ENCODE data around the gene GBX2. TPM values are rescaled to one million over a fixed set of nuclear protein-coding genes. Genes with fewer than 3 reads are reported as not detected.

GBX2 gene
- total and polyA plus RNA-seq, 2 of the 13 experiments (the other 11 are each of a cell fraction or from before 2014, with no cell fraction given) = not detected

DNA sequence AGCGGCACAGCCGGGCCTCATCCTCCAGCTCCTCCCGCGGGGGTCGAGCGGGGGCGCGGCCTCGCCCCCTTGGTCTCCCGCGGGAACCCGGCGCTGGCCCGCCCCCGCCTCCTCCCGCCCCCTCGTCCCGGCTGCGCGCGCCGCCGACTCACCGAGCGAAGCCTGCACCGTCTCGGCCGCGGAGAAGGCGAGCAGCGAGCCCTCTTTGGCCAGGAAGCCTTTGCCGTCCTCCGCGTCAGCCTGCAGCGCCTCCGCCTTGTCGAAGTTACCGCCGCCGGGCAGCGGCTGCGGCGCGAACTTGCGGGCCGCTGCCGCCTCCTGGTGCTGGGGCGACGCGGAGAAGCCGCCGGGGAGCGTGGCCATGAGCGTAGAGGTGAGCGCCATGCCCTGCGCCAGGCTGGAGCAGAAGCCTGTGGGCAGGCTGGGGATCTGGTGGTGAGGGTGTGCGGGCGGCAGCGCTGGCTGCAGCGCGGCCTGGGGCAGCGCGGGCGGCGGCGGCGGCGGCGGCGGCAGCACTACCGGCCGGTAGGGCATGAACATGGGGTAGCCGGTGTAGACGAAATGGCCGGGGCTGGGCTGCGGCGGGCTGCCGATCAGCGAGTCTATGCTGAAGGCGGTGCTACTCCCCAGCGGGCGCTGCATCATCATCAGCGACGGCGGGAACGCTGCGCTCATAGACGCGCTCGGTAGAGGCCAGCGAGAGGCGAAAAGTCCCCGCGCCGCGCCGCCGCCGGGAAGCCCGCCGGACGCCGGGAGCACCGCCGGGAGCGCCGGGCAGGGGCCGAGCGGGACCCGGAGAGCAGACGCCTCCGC, 683 bp downstream of the GBX2 start (continued):
- TF ChIP-seq, protein P1, sequence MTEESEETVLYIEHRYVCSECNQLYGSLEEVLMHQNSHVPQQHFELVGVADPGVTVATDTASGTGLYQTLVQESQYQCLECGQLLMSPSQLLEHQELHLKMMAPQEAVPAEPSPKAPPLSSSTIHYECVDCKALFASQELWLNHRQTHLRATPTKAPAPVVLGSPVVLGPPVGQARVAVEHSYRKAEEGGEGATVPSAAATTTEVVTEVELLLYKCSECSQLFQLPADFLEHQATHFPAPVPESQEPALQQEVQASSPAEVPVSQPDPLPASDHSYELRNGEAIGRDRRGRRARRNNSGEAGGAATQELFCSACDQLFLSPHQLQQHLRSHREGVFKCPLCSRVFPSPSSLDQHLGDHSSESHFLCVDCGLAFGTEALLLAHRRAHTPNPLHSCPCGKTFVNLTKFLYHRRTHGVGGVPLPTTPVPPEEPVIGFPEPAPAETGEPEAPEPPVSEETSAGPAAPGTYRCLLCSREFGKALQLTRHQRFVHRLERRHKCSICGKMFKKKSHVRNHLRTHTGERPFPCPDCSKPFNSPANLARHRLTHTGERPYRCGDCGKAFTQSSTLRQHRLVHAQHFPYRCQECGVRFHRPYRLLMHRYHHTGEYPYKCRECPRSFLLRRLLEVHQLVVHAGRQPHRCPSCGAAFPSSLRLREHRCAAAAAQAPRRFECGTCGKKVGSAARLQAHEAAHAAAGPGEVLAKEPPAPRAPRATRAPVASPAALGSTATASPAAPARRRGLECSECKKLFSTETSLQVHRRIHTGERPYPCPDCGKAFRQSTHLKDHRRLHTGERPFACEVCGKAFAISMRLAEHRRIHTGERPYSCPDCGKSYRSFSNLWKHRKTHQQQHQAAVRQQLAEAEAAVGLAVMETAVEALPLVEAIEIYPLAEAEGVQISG (CRISPR knock-in tag; IDR thresholded peaks at IDR 0.05) = peak; percentile 59; the same call in 1 of the 2 replicates
- 0 out of 2 replicates have a peak, but pooled peaks have one; percentile 32 for TF ChIP-seq ZNF256 (CRISPR knock-in tag; conservative IDR thresholded peaks at IDR 0.05)
- no peak; the same call in 1 of the 2 replicates for TF ChIP-seq NCOA2 (CRISPR knock-in tag; IDR thresholded peaks at IDR 0.05)
- TF ChIP-seq NCOA5 (CRISPR knock-in tag; IDR thresholded peaks at IDR 0.05) = no peak
- no peak for TF ChIP-seq TRIM24 (CRISPR knock-in tag; IDR thresholded peaks at IDR 0.05)
- TF ChIP-seq EZH2 (conservative IDR thresholded peaks at IDR 0.05; ENCODE audit: low read depth, low read length) = peak; percentile 3; the same call in 1 of the 2 replicates
- TF ChIP-seq ZNF841 (CRISPR knock-in tag; IDR thresholded peaks at IDR 0.05; ENCODE audit: borderline replicate concordance) = no peak
- TF ChIP-seq, protein P2, sequence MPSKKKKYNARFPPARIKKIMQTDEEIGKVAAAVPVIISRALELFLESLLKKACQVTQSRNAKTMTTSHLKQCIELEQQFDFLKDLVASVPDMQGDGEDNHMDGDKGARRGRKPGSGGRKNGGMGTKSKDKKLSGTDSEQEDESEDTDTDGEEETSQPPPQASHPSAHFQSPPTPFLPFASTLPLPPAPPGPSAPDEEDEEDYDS (CRISPR knock-in tag; IDR thresholded peaks at IDR 0.05) = no peak
- TF ChIP-seq HOXA7 (CRISPR knock-in tag; IDR thresholded peaks at IDR 0.05) = no peak
- TF ChIP-seq MED1 (CRISPR knock-in tag; IDR thresholded peaks at IDR 0.05) = no peak
- 0 out of 2 replicates have a peak, but pooled peaks have one; percentile 20 for TF ChIP-seq ZNF331 (CRISPR knock-in tag; IDR thresholded peaks at IDR 0.05)
- TF ChIP-seq ZNF746 (CRISPR knock-in tag; IDR thresholded peaks at IDR 0.05) = no peak
- TF ChIP-seq ZSCAN25 (CRISPR knock-in tag; IDR thresholded peaks at IDR 0.05) = peak; percentile 30; the same call in 1 of the 2 replicates
- TF ChIP-seq, protein P3, sequence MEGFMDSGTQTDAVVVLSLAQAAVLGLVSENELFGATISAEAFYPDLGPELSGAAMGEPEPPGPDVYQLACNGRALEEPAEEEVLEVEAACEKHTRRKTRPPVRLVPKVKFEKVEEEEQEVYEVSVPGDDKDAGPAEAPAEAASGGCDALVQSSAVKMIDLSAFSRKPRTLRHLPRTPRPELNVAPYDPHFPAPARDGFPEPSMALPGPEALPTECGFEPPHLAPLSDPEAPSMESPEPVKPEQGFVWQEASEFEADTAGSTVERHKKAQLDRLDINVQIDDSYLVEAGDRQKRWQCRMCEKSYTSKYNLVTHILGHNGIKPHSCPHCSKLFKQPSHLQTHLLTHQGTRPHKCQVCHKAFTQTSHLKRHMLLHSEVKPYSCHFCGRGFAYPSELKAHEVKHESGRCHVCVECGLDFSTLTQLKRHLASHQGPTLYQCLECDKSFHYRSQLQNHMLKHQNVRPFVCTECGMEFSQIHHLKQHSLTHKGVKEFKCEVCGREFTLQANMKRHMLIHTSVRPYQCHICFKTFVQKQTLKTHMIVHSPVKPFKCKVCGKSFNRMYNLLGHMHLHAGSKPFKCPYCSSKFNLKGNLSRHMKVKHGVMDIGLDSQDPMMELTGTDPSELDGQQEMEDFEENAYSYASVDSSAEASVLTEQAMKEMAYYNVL (CRISPR knock-in tag; IDR thresholded peaks at IDR 0.05; ENCODE audit: borderline replicate concordance) = no peak
- no peak for TF ChIP-seq FOXK1 (CRISPR knock-in tag; IDR thresholded peaks at IDR 0.05; ENCODE audit: borderline replicate concordance, low read depth)
- TF ChIP-seq SRSF9 (IDR thresholded peaks at IDR 0.05; ENCODE audit: borderline replicate concordance, insufficient read depth, low read depth, low read length, poor library complexity, severe bottlenecking) = no peak
- TF ChIP-seq, protein P4, sequence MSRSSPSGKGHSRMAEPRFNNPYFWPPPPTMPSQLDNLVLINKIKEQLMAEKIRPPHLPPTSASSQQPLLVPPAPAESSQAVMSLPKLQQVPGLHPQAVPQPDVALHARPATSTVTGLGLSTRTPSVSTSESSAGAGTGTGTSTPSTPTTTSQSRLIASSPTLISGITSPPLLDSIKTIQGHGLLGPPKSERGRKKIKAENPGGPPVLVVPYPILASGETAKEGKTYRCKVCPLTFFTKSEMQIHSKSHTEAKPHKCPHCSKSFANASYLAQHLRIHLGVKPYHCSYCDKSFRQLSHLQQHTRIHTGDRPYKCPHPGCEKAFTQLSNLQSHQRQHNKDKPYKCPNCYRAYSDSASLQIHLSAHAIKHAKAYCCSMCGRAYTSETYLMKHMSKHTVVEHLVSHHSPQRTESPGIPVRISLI (CRISPR knock-in tag; IDR thresholded peaks at IDR 0.05; ENCODE audit: borderline replicate concordance) = no peak
- no peak for TF ChIP-seq CBX1 (IDR thresholded peaks at IDR 0.05; ENCODE audit: low read depth)
- no peak for TF ChIP-seq TAF15 (IDR thresholded peaks at IDR 0.05; ENCODE audit: low read depth, low read length, poor library complexity, severe bottlenecking)
- TF ChIP-seq, protein P5, sequence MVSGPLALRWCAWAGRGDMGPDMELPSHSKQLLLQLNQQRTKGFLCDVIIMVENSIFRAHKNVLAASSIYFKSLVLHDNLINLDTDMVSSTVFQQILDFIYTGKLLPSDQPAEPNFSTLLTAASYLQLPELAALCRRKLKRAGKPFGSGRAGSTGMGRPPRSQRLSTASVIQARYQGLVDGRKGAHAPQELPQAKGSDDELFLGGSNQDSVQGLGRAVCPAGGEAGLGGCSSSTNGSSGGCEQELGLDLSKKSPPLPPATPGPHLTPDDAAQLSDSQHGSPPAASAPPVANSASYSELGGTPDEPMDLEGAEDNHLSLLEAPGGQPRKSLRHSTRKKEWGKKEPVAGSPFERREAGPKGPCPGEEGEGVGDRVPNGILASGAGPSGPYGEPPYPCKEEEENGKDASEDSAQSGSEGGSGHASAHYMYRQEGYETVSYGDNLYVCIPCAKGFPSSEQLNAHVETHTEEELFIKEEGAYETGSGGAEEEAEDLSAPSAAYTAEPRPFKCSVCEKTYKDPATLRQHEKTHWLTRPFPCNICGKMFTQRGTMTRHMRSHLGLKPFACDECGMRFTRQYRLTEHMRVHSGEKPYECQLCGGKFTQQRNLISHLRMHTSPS (CRISPR knock-in tag; IDR thresholded peaks at IDR 0.05; ENCODE audit: low read depth) = no peak
- TF ChIP-seq SALL2 (CRISPR knock-in tag; IDR thresholded peaks at IDR 0.05) = no peak; the same call in 1 of the 2 replicates
